BE2C (cell line): Measurements from ENCODE around the gene AGPAT4.

Source experiments
- DNase-seq: peaks from one replicate; pipeline ENCODE4 v3.0.0-alpha.2; 2020
- H3K27me3 ChIP-seq: fragments of 250-450 bp; sonication (Bioruptor Pico); 2 replicates; pipeline ENCODE4 v1.5.1; 2020; ENCODE audit warnings: mild to moderate bottlenecking
- H3K36me3 ChIP-seq: fragments of 250-450 bp; sonication (Bioruptor Pico); 2 replicates; pipeline ENCODE4 v1.5.1; 2020; ENCODE audit warnings: mild to moderate bottlenecking
- H3K4me1 ChIP-seq: fragments of 250-450 bp; sonication (Bioruptor Pico); 2 replicates; pipeline ENCODE4 v1.5.1; 2020
- H3K4me3 ChIP-seq: 2 replicates; pipeline ENCODE4 v1.5.1; 2011; ENCODE audit warnings: low read depth, low read length
- H3K9me3 ChIP-seq: fragments of 250-450 bp; sonication (Bioruptor Pico); 2 replicates; pipeline ENCODE4 v1.5.1; 2020
- TF ChIP-seq, protein P1 (sequence below): IDR thresholded peaks from 2 replicates; pipeline ENCODE4 v1.5.1; 2012; ENCODE audit warnings: mild to moderate bottlenecking, low read depth, low read length

AGPAT4 gene

DNA sequence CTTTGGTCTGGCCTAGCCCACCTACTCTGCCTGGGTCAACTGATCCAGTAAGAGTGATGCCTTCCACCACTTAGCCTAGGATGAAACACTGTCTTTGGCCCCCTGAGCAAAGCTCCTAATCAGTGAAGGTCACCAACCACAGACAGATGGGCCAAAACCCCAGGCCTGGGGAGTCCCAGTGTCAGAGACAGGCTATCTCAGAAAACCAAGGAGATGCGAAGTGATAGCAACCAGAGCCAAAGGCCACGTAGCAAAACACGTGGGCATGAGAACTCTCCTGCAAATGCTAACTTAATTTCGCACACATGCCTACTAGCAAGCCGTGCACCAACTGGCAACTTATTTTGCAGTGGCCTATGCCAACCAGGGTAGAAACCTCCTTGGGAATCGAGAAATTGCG is 29.1 kb downstream of the AGPAT4 start:
- no peaks in the 10 kb centered on the region; the same call in 1 of the 2 replicates for H3K36me3 ChIP-seq
- H3K4me1 ChIP-seq = peaks cover 3% of the 10 kb centered on the region
- no peaks in the 10 kb centered on the region for H3K27me3 ChIP-seq
- H3K4me3 ChIP-seq = no peak overlapping the region
- TF ChIP-seq, protein P1, sequence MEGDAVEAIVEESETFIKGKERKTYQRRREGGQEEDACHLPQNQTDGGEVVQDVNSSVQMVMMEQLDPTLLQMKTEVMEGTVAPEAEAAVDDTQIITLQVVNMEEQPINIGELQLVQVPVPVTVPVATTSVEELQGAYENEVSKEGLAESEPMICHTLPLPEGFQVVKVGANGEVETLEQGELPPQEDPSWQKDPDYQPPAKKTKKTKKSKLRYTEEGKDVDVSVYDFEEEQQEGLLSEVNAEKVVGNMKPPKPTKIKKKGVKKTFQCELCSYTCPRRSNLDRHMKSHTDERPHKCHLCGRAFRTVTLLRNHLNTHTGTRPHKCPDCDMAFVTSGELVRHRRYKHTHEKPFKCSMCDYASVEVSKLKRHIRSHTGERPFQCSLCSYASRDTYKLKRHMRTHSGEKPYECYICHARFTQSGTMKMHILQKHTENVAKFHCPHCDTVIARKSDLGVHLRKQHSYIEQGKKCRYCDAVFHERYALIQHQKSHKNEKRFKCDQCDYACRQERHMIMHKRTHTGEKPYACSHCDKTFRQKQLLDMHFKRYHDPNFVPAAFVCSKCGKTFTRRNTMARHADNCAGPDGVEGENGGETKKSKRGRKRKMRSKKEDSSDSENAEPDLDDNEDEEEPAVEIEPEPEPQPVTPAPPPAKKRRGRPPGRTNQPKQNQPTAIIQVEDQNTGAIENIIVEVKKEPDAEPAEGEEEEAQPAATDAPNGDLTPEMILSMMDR = no peak
- DNase-seq = no peak
- H3K9me3 ChIP-seq = no peaks in the 10 kb centered on the region

DNA sequence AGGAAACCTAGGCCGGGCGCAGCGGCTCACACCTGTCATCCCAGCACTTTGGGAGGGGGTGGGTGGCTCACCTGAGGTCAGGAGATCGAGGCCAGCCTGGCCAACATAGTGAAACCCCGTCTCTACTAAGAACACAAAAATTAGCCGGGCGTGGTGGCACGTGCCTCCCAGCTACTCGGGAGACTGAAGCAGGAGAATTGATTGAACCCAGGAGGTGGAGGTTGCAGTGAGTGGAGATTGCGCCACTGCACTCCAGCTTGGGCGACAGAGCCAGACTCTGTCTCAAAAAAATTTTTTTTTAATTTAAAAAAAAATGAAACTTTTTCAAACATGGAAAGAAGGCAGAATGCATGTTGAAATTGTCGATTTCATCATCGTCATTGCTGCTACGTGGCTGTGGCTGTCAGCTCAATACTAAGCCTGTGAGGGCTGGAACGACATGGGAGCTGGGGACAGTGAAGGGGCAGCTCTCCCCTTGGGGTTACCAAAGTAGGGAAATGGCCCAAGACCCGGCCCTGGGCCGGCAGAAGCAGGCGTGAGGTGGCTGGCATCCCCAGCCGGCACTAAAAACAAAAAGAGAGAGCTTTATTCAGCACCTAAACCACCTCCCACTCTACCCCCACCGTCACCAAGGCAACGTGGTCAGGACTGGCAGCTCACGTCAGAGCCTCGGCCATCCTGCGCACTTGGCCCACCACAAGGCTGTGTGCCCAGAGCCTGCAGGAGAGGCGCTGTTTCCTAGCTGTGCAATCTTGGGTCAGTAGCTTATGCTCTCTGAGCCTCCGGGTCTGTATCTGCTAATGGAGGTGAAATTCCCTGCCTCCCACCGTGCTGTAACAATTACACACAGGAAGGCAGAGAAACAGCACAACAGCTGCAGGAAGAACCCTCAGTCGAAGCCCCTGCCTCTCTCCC is 30.8 kb downstream of the AGPAT4 start:
- Histone ChIP-seq H3K27me3 (no peaks in the 10 kb centered on the region), H3K36me3 (no peaks in the 10 kb centered on the region; the same call in 1 of the 2 replicates), H3K9me3 (no peaks in the 10 kb centered on the region), H3K4me1 (peaks cover 3% of the 10 kb centered on the region), H3K4me3 (no peak overlapping the region)
- DNase-seq = no peak
- TF ChIP-seq, protein P1 = no peak

DNA sequence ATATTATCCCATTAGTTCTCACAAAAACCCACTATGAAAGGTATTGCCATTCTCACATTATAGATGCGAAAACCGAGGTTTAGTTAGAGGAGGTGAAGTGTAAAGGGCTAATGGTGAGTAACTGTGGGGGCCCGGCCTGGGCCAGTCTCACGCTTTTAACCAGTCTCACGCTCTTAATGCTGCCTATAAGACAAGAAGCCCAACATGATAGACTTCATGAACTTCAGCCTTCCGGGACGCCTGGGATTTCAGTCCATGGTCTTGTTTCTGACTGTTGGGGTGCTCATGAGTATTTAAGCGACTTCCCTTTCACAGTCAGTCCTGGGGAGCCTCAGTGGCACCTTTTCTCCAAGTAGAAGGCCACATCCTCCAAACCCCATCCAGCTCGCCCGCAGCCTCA is 31.7 kb downstream of the AGPAT4 start:
- H3K4me3 ChIP-seq = no peak overlapping the region
- no peaks in the 10 kb centered on the region for H3K9me3 ChIP-seq
- H3K4me1 ChIP-seq = peaks cover 3% of the 10 kb centered on the region
- DNase-seq = no peak
- H3K27me3 ChIP-seq = no peaks in the 10 kb centered on the region
- no peaks in the 10 kb centered on the region; the same call in 1 of the 2 replicates for H3K36me3 ChIP-seq
- TF ChIP-seq, protein P1 = no peak

DNA sequence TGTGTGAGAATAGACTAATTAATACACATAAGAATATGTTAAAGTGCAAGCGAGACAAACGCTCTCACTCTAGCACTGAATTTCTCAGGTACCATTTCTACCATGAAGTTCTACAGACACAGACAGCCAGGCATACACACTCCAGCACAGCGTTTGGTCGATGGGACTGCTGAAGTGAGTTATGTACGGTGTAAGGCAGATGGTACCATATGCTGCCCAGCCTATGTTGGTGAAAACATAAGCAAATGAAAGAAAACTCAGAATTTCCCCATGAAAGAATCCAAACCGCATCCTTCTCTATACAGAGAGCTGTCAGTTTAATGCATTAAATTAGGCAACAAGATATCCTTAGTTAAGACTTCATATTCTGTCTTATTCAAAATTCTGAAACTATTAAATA is 34.9 kb downstream of the AGPAT4 start:
- H3K36me3 ChIP-seq = no peaks in the 10 kb centered on the region
- peaks cover 6% of the 10 kb centered on the region for H3K4me1 ChIP-seq
- TF ChIP-seq, protein P1 = no peak
- no peaks in the 10 kb centered on the region for H3K27me3 ChIP-seq
- DNase-seq = no peak
- H3K4me3 ChIP-seq = no peak overlapping the region
- H3K9me3 ChIP-seq = no peaks in the 10 kb centered on the region

DNA sequence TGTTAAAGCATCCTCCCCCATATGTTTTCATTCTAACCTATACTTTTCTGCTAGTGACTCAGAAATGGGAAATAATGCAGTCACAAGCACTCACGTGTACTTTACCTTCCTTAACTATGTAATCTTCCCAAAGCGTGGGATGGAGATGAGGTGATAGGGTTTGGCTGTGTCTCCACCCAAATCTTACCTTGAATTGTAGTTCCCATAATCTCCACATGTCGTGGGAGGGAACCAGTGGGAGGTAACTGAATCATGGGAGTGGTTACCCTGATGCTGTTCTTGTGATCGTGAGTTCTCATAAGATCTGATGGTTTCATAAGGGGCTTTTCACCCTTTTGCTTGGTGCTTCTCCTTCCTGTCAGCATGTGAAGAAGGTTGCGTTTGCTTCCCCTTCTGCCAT is 35.4 kb downstream of the AGPAT4 start:
- Histone ChIP-seq H3K4me3 (no peak overlapping the region), H3K9me3 (no peaks in the 10 kb centered on the region), H3K4me1 (peaks cover 8% of the 10 kb centered on the region), H3K36me3 (no peaks in the 10 kb centered on the region), H3K27me3 (no peaks in the 10 kb centered on the region)
- TF ChIP-seq, protein P1 = no peak; the same call in 1 of the 2 replicates
- no peak for DNase-seq

DNA sequence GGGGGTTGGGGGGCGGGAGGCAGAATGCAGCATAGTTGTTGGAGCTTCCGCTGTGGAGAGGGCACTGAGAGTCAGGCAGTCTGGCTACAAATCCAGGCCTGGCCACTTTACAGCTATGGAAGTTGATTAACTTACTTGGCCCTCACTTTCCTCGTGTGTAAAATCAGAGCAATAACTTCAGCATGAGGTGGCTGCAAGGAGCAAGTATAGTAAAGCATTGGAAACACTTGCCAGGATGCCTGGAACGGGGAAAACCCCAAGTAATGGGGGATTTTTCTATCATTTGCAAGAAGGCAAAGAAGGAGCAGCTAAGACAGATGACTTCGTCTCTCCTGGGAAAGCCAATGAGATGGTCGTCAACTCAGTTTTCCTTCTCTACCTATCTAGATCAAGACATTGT is 35.8 kb downstream of the AGPAT4 start:
- no peak for DNase-seq
- H3K4me3 ChIP-seq = no peak overlapping the region
- H3K36me3 ChIP-seq = no peaks in the 10 kb centered on the region
- H3K9me3 ChIP-seq = no peaks in the 10 kb centered on the region
- no peaks in the 10 kb centered on the region for H3K27me3 ChIP-seq
- peaks cover 8% of the 10 kb centered on the region for H3K4me1 ChIP-seq
- TF ChIP-seq, protein P1 = no peak
